A549 (cell line): ENCODE results near the gene ZNF382. TPM values are rescaled to one million over a fixed set of nuclear protein-coding genes. Genes with fewer than 3 reads are reported as not detected.

Experiments
- ATAC-seq, 2 experiments: fragments of 200-7000 bp in 1 of 2; fragments of >200 bp in 1 of 2; cut with Nextera tagmentation in 1 of 2; cut with Tn5 transposase in 1 of 2; 3 replicates each; pipeline versions ENCODE4 v1.8.0 to v1.9.1; 2018 to 2020; ENCODE audit warnings: mild to moderate bottlenecking in 1 of 2, moderate library complexity in 1 of 2
- CTCF ChIA-PET: fragments of 300-600 bp; sonication (Branson Sonifier 250); formaldehyde crosslinking; extraction: SDS; loops from one replicate; lab custom pipeline; 2021; ENCODE audit warnings: antibody characterized with exemption, inconsistent platforms; lab: Yijun Ruan, JAX
- POLR2A ChIA-PET: fragments of 350-600 bp; formaldehyde crosslinking; extraction: SDS; loops from one replicate; lab custom pipeline; 2021; ENCODE audit warnings: antibody characterized with exemption, inconsistent platforms; lab: Yijun Ruan, JAX
- DNase-seq, 2 experiments: peaks; one replicate each; pipeline versions ENCODE4 v3.0.0 to v3.0.0-alpha.2; 2011 to 2016; ENCODE audit warnings: low read depth in 1 of 2, low spot score in 1 of 2
- FAIRE-seq: peaks from 2 replicates; lab custom pipeline; 2011; peaks lifted over from hg19 to GRCh38; lab: Jason Lieb, UNC
- H3K27ac ChIP-seq, 2 experiments: fragments of >200 bp; sonication (Bioruptor Twin); formaldehyde crosslinking; 3 replicates each; pipeline ENCODE4 v1.5.1; 2016 to 2017
- H3K4me1 ChIP-seq: fragments of >200 bp; sonication (Bioruptor Twin); formaldehyde crosslinking; 3 replicates; pipeline ENCODE4 v1.6.1; 2016
- H3K4me2 ChIP-seq: fragments of >200 bp; sonication (Bioruptor Twin); formaldehyde crosslinking; 3 replicates; pipeline ENCODE4 v1.6.1; 2016
- H3K4me3 ChIP-seq: fragments of >200 bp; sonication (Bioruptor Twin); formaldehyde crosslinking; 3 replicates; pipeline ENCODE4 v1.5.1; 2016
- H3K9me3 ChIP-seq: fragments of >200 bp; sonication (Bioruptor Twin); formaldehyde crosslinking; 3 replicates; pipeline ENCODE4 v1.6.1; 2016
- ATOH8 ChIP-seq: fragments of 250-450 bp; sonication (Bioruptor Pico); IDR thresholded peaks from 2 replicates; pipeline ENCODE4 v1.5.0; 2020; ENCODE audit warnings: low read depth, mild to moderate bottlenecking, moderate library complexity
- BCL3 ChIP-seq: fragments of >200 bp; sonication (Bioruptor Twin); formaldehyde crosslinking; IDR thresholded peaks from 3 replicates; pipeline ENCODE4 v1.6.1; 2016
- CBX2 ChIP-seq: fragments of 200-600 bp; sonication (generic); IDR thresholded peaks from 2 replicates; pipeline ENCODE4 v1.6.1; 2016; ENCODE audit warnings: low read depth, mild to moderate bottlenecking, borderline replicate concordance
- CBX8 ChIP-seq: fragments of 200-600 bp; sonication (generic); IDR thresholded peaks from 2 replicates; pipeline ENCODE4 v1.6.1; 2016
- CEBPB ChIP-seq, 2 experiments: fragments of >200 bp in 1 of 2; sonication (Bioruptor Twin) in 1 of 2; formaldehyde crosslinking in 1 of 2; IDR thresholded peaks; 2 replicates each; pipeline ENCODE4 v1.6.1; 2012 to 2016
- CHD4 ChIP-seq: fragments of 200-600 bp; sonication (generic); IDR thresholded peaks from 2 replicates; pipeline ENCODE4 v1.6.1; 2016; ENCODE audit warnings: antibody characterized with exemption, mild to moderate bottlenecking, borderline replicate concordance
- CTCF ChIP-seq: fragments of >200 bp; sonication (Bioruptor Twin); formaldehyde crosslinking; IDR thresholded peaks from 3 replicates; pipeline ENCODE4 v1.5.1; 2016
- E2F6 ChIP-seq: IDR thresholded peaks from 2 replicates; pipeline ENCODE4 v1.6.1; 2012; ENCODE audit warnings: low read depth, borderline replicate concordance
- EHMT2 ChIP-seq: fragments of 200-600 bp; sonication (generic); IDR thresholded peaks from 2 replicates; pipeline ENCODE4 v1.6.1; 2016; ENCODE audit warnings: antibody characterized with exemption, low read depth, mild to moderate bottlenecking, moderate library complexity
- ELK1 ChIP-seq: fragments of 150-350 bp; IDR thresholded peaks from 2 replicates; pipeline ENCODE4 v1.6.1; 2014; ENCODE audit warnings: low read depth, mild to moderate bottlenecking, low read length
- EP300 ChIP-seq, 2 experiments: fragments of >200 bp; sonication (Bioruptor Twin); formaldehyde crosslinking; IDR thresholded peaks; 2 replicates in 1 of 2; 3 replicates in 1 of 2; pipeline ENCODE4 v1.6.1; 2016 to 2017
- GATA3 ChIP-seq: IDR thresholded peaks from 2 replicates; pipeline ENCODE4 v1.6.1; 2012; ENCODE audit warnings: borderline replicate concordance
- HOXA7 ChIP-seq: fragments of 250-450 bp; sonication (Bioruptor Pico); IDR thresholded peaks from 2 replicates; pipeline ENCODE4 v1.5.0; 2020; ENCODE audit warnings: mild to moderate bottlenecking, moderate library complexity
- HOXB13 ChIP-seq: fragments of 250-450 bp; sonication (Bioruptor Pico); IDR thresholded peaks from 2 replicates; pipeline ENCODE4 v1.5.0; 2020; ENCODE audit warnings: low read depth, mild to moderate bottlenecking, moderate library complexity
- JUNB ChIP-seq: fragments of >200 bp; sonication (Bioruptor Twin); formaldehyde crosslinking; IDR thresholded peaks from 2 replicates; pipeline ENCODE4 v1.6.1; 2016
- KDM1A ChIP-seq: fragments of 200-600 bp; sonication (generic); IDR thresholded peaks from 2 replicates; pipeline ENCODE4 v1.6.1; 2016; ENCODE audit warnings: low read depth, mild to moderate bottlenecking
- MAFK ChIP-seq: fragments of 450-650 bp; IDR thresholded peaks from 2 replicates; pipeline ENCODE4 v1.6.1; 2014; ENCODE audit not compliant: partially characterized antibody
- MAZ ChIP-seq: fragments of 150-350 bp; IDR thresholded peaks from 2 replicates; pipeline ENCODE4 v1.6.1; 2014; ENCODE audit warnings: antibody characterized with exemption, low read depth, low read length, borderline replicate concordance
- MYC ChIP-seq: IDR thresholded peaks from 2 replicates; pipeline ENCODE4 v1.6.1; 2012; ENCODE audit warnings: mild to moderate bottlenecking, inconsistent platforms, low read length, improper control_type of control experiment, borderline replicate concordance
- NPAS2 ChIP-seq: fragments of 250-450 bp; sonication (Bioruptor Pico); IDR thresholded peaks from 2 replicates; pipeline ENCODE4 v1.8.0; 2022; ENCODE audit warnings: mild to moderate bottlenecking, moderate library complexity, borderline replicate concordance
- PBX3 ChIP-seq: IDR thresholded peaks from 2 replicates; pipeline ENCODE4 v1.6.1; 2012
- PHF8 ChIP-seq: fragments of 200-600 bp; sonication (generic); IDR thresholded peaks from 2 replicates; pipeline ENCODE4 v1.6.1; 2016; ENCODE audit warnings: low read depth, mild to moderate bottlenecking, antibody characterized with exemption, moderate library complexity, borderline replicate concordance
- POLR2A ChIP-seq: IDR thresholded peaks from 2 replicates; pipeline ENCODE4 v1.6.1; 2012; ENCODE audit warnings: mild to moderate bottlenecking, low read length
- RARB ChIP-seq: fragments of 250-450 bp; sonication (Bioruptor Pico); IDR thresholded peaks from 2 replicates; pipeline ENCODE4 v1.8.0; 2021; ENCODE audit warnings: mild to moderate bottlenecking, moderate library complexity
- RNF2 ChIP-seq: fragments of 200-600 bp; sonication (generic); IDR thresholded peaks from 2 replicates; pipeline ENCODE4 v1.6.1; 2016; ENCODE audit warnings: low read depth, mild to moderate bottlenecking, antibody characterized with exemption, moderate library complexity, borderline replicate concordance
- SMC3 ChIP-seq: fragments of >200 bp; sonication (Bioruptor Twin); formaldehyde crosslinking; IDR thresholded peaks from 3 replicates; pipeline ENCODE4 v1.6.1; 2018; ENCODE audit warnings: inconsistent platforms
- TFCP2L1 ChIP-seq: fragments of 250-450 bp; sonication (Bioruptor Pico); IDR thresholded peaks from 2 replicates; pipeline ENCODE4 v1.5.0; 2021; ENCODE audit warnings: mild to moderate bottlenecking
- ZFP36 ChIP-seq: fragments of 450-650 bp; IDR thresholded peaks from 2 replicates; pipeline ENCODE4 v1.6.1; 2014; ENCODE audit warnings: borderline replicate concordance; ENCODE audit not compliant: partially characterized antibody
- ZSCAN20 ChIP-seq: fragments of 250-450 bp; sonication (Bioruptor Pico); IDR thresholded peaks from 2 replicates; pipeline ENCODE4 v1.8.0; 2022; ENCODE audit warnings: mild to moderate bottlenecking, moderate library complexity
- WGBS: methylation state at CpG from one replicate; pipeline ENCODE4 v1.1.6; 2017; ENCODE audit errors: missing lambda C conversion rate; 5-methylcytosine and 5-hydroxymethylcytosine counted together
- polyA plus RNA-seq, 4 experiments: library from polyadenylated mRNA; depleted of rRNA in 3 of 4; stranded (reverse); fragments of >200 nt; fragmentation: RNase III in 1 of 4; extraction: RNeasy Plus Mini Kit Qiagen cat#74134 plus additional on column Dnase treatment in 1 of 4; gene quantifications; 2 replicates in 3 of 4; 3 replicates in 1 of 4; pipeline ENCODE4 v1.2.3, GENCODE V29; 2011 to 2017

The ZNF382 gene
- polyA plus RNA-seq, 2 of the 4 experiments (the other 2 are of a cell fraction) = 0.08 to 0.30 TPM

GRCh38 chr19:36577271-36577996 is 27.7 kb upstream of the ZNF382 start:
- Histone ChIP-seq H3K4me3 (no peak overlapping the region), H3K9me3 (peaks cover 96% of the 10 kb centered on the region), H3K4me1 (no peaks in the 10 kb centered on the region), H3K4me2 (no peak overlapping the region), H3K27ac (no peak overlapping the region)
- FAIRE-seq (no peak), ATAC-seq (no peak), DNase-seq (no peak)
- WGBS = 88% methylated on average over 3 of the region's 3 CpGs
- ChIA-PET POLR2A (interaction anchor here (0.7 kb wide), 1 partner anchor 199 kb away, joined by 5 read pairs; no protein-coding TSS in a partner anchor), CTCF (interaction anchor here (0.6 to 1.2 kb wide), 4 partner anchors 10 to 94 kb away, joined by 3 read pairs; no protein-coding TSS in a partner anchor)
- TF ChIP-seq BCL3 = no peak
- TF ChIP-seq CBX2 = no peak
- TF ChIP-seq ZFP36 = no peak
- no peak for TF ChIP-seq CEBPB (IDR thresholded peaks at IDR 0.05)
- TF ChIP-seq MYC = no peak
- no peak for TF ChIP-seq RARB (CRISPR knock-in tag)
- no peak for TF ChIP-seq GATA3
- no peak for TF ChIP-seq CHD4
- TF ChIP-seq CBX8 = no peak
- TF ChIP-seq MAFK = no peak
- TF ChIP-seq POLR2A = no peak
- no peak for TF ChIP-seq PHF8
- TF ChIP-seq EP300 (IDR thresholded peaks at IDR 0.05) = no peak
- no peak for TF ChIP-seq EHMT2
- no peak for TF ChIP-seq KDM1A
- no peak for TF ChIP-seq TFCP2L1 (CRISPR knock-in tag)
- TF ChIP-seq PBX3 = no peak
- no peak for TF ChIP-seq CTCF
- no peak for TF ChIP-seq HOXA7 (CRISPR knock-in tag)
- no peak for TF ChIP-seq RNF2

GRCh38 chr19:36579255-36579654 is 25.9 kb upstream of the ZNF382 start:
- H3K9me3 ChIP-seq = peaks cover 97% of the 10 kb centered on the region
- CTCF ChIA-PET = interaction anchor here (1.0 kb wide), 1 partner anchor 60 kb away, joined by 3 read pairs; no protein-coding TSS in a partner anchor
- H3K4me3 ChIP-seq = no peak overlapping the region
- DNase-seq = no peak
- POLR2A ChIA-PET = no interaction called here
- no peak for FAIRE-seq
- H3K27ac ChIP-seq = no peak overlapping the region
- H3K4me2 ChIP-seq = no peak overlapping the region
- no peak for ATAC-seq
- no peaks in the 10 kb centered on the region for H3K4me1 ChIP-seq
- TF ChIP-seq CEBPB (IDR thresholded peaks at IDR 0.05) (no peak), ZSCAN20 (CRISPR knock-in tag) (no peak), E2F6 (no peak), MAZ (no peak), NPAS2 (no peak), HOXB13 (CRISPR knock-in tag) (no peak), ATOH8 (CRISPR knock-in tag) (no peak), RNF2 (no peak), CBX2 (no peak), SMC3 (no peak), BCL3 (no peak), JUNB (no peak), MYC (no peak), ELK1 (no peak), CHD4 (no peak)
